Dendritic cell treated with granulocyte-macrophage colony-stimulating factor and Interleukin-4, amounts not matched to agents 40 ng/mL and 50 ng/mL, for 4 days (primary cell): ENCODE results near the gene STAG1.
"Not testable (repeated sequence)": the region's sequence is repeated elsewhere in the genome, so short reads cannot be mapped to it uniquely, and the experiment has no call there.

ENCODE experiments used
- H3K27ac Mint-ChIP-seq: one replicate; pipeline ENCODE4 v1.8.0; 2022; ENCODE audit warnings: mild to moderate bottlenecking, mixed read lengths
- H3K27me3 Mint-ChIP-seq: one replicate; pipeline ENCODE4 v1.8.0; 2022; ENCODE audit warnings: mild to moderate bottlenecking, mixed read lengths
- H3K36me3 Mint-ChIP-seq: one replicate; pipeline ENCODE4 v1.8.0; 2022; ENCODE audit warnings: low read depth, mixed read lengths
- H3K4me1 Mint-ChIP-seq: one replicate; pipeline ENCODE4 v1.8.0; 2022; ENCODE audit warnings: low read depth, mixed read lengths
- H3K4me3 Mint-ChIP-seq: one replicate; pipeline ENCODE4 v1.8.0; 2022; ENCODE audit warnings: mild to moderate bottlenecking, moderate library complexity, mixed read lengths
- H3K9me3 Mint-ChIP-seq: one replicate; pipeline ENCODE4 v1.8.0; 2022; ENCODE audit warnings: mixed read lengths
- intact Hi-C: fragments of 100-400 bp; cut with micrococcal nuclease; formaldehyde crosslinking; loops from one replicate; pipeline ENCODE4 v1.15.0; 2022

STAG1 gene

GRCh38 chr3:136733317-136733833 lies 18.8 kb downstream of the STAG1 start:
- intact Hi-C loops = no loop called here
- H3K4me3 Mint-ChIP-seq = no peak overlapping the region
- no peaks in the 10 kb centered on the region for H3K27me3 Mint-ChIP-seq
- peaks cover 7% of the 10 kb centered on the region for H3K36me3 Mint-ChIP-seq
- H3K27ac Mint-ChIP-seq = no peak overlapping the region
- peaks cover 38% of the 10 kb centered on the region for H3K4me1 Mint-ChIP-seq
- no peaks in the 10 kb centered on the region for H3K9me3 Mint-ChIP-seq

GRCh38 chr3:136731274-136731884 lies 20.8 kb downstream of the STAG1 start:
- H3K4me3 Mint-ChIP-seq = no peak overlapping the region
- intact Hi-C loops = no loop called here
- peaks cover 34% of the 10 kb centered on the region for H3K4me1 Mint-ChIP-seq
- no peaks in the 10 kb centered on the region for H3K27me3 Mint-ChIP-seq
- H3K27ac Mint-ChIP-seq = no peak overlapping the region
- H3K36me3 Mint-ChIP-seq = peaks cover 2% of the 10 kb centered on the region
- H3K9me3 Mint-ChIP-seq = no peaks in the 10 kb centered on the region

GRCh38 chr3:136730595-136731273 lies 21.4 kb downstream of the STAG1 start:
- intact Hi-C loops = no loop called here
- H3K27me3 Mint-ChIP-seq = no peaks in the 10 kb centered on the region
- peaks cover 38% of the 10 kb centered on the region for H3K4me1 Mint-ChIP-seq
- H3K4me3 Mint-ChIP-seq = no peak overlapping the region
- no peaks in the 10 kb centered on the region for H3K9me3 Mint-ChIP-seq
- no peak overlapping the region for H3K27ac Mint-ChIP-seq
- no peaks in the 10 kb centered on the region for H3K36me3 Mint-ChIP-seq

- no peaks in the 10 kb centered on the region for H3K36me3 Mint-ChIP-seq
- H3K4me3 Mint-ChIP-seq = no peak overlapping the region
- peak overlapping the region; percentile 60 for H3K27ac Mint-ChIP-seq
- intact Hi-C loops = no loop called here
- peaks cover 35% of the 10 kb centered on the region for H3K4me1 Mint-ChIP-seq
- no peaks in the 10 kb centered on the region for H3K27me3 Mint-ChIP-seq
- no peaks in the 10 kb centered on the region for H3K9me3 Mint-ChIP-seq
These were observed 23.3 kb downstream of the STAG1 start for GRCh38 chr3:136728918-136729317.

- Mint-ChIP-seq H3K27ac (no peak overlapping the region), H3K9me3 (no peaks in the 10 kb centered on the region), H3K4me1 (peaks cover 35% of the 10 kb centered on the region), H3K4me3 (no peak overlapping the region), H3K27me3 (no peaks in the 10 kb centered on the region), H3K36me3 (no peaks in the 10 kb centered on the region)
- intact Hi-C loops = no loop called here
These were observed 23.7 kb downstream of the STAG1 start for GRCh38 chr3:136728473-136728872.

- no peak overlapping the region for H3K27ac Mint-ChIP-seq
- intact Hi-C loops = no loop called here
These were observed 26.7 kb downstream of the STAG1 start for GRCh38 chr3:136725468-136725867.

GRCh38 chr3:136722916-136723315 lies 29.3 kb downstream of the STAG1 start:
- intact Hi-C loops, H3K4me3 Mint-ChIP-seq, H3K27me3 Mint-ChIP-seq, H3K9me3 Mint-ChIP-seq, H3K27ac Mint-ChIP-seq: not testable (repeated sequence)
- H3K36me3 Mint-ChIP-seq = peaks cover 17% of the 10 kb centered on the region
- H3K4me1 Mint-ChIP-seq = peaks cover 23% of the 10 kb centered on the region

More at GRCh38 chr3:136725468-136725867, 26.7 kb downstream of the STAG1 start:
- Mint-ChIP-seq H3K4me1 (peaks cover 23% of the 10 kb centered on the region), H3K4me3 (no peak overlapping the region), H3K27me3 (no peaks in the 10 kb centered on the region), H3K36me3 (peaks cover 6% of the 10 kb centered on the region), H3K9me3 (no peaks in the 10 kb centered on the region)

GRCh38 chr3:136722399-136722798 lies 29.8 kb downstream of the STAG1 start:
- not testable (repeated sequence) for H3K27ac Mint-ChIP-seq
- H3K4me1 Mint-ChIP-seq = peaks cover 23% of the 10 kb centered on the region

GRCh38 chr3:136720091-136720490 lies 32.1 kb downstream of the STAG1 start:
- Mint-ChIP-seq H3K27me3 (no peaks in the 10 kb centered on the region), H3K27ac (no peak overlapping the region), H3K9me3 (no peaks in the 10 kb centered on the region), H3K36me3 (peaks cover 17% of the 10 kb centered on the region), H3K4me1 (peaks cover 11% of the 10 kb centered on the region), H3K4me3 (no peak overlapping the region)
- intact Hi-C loops = no loop called here

More at GRCh38 chr3:136722399-136722798, 29.8 kb downstream of the STAG1 start:
- H3K9me3 Mint-ChIP-seq, H3K27me3 Mint-ChIP-seq, intact Hi-C loops, H3K4me3 Mint-ChIP-seq: not testable (repeated sequence)
- peaks cover 17% of the 10 kb centered on the region for H3K36me3 Mint-ChIP-seq

GRCh38 chr3:136716629-136717028 lies 35.5 kb downstream of the STAG1 start:
- Mint-ChIP-seq H3K9me3 (no peaks in the 10 kb centered on the region), H3K4me1 (peaks cover 29% of the 10 kb centered on the region), H3K27me3 (no peaks in the 10 kb centered on the region), H3K36me3 (peaks cover 17% of the 10 kb centered on the region), H3K4me3 (no peak overlapping the region), H3K27ac (no peak overlapping the region)
- intact Hi-C loops = no loop called here

GRCh38 chr3:136714020-136714419 lies 38.2 kb downstream of the STAG1 start:
- Mint-ChIP-seq H3K4me3 (no peak overlapping the region), H3K27me3 (no peaks in the 10 kb centered on the region), H3K27ac (peak overlapping the region; percentile 66), H3K4me1 (peaks cover 30% of the 10 kb centered on the region), H3K36me3 (peaks cover 9% of the 10 kb centered on the region), H3K9me3 (no peaks in the 10 kb centered on the region)
- intact Hi-C loops = no loop called here

- H3K9me3 Mint-ChIP-seq = no peaks in the 10 kb centered on the region
- H3K27ac Mint-ChIP-seq = peak overlapping the region; percentile 51
- intact Hi-C loops = no loop called here
- no peaks in the 10 kb centered on the region for H3K27me3 Mint-ChIP-seq
- no peak overlapping the region for H3K4me3 Mint-ChIP-seq
- H3K4me1 Mint-ChIP-seq = peaks cover 30% of the 10 kb centered on the region
- peaks cover 9% of the 10 kb centered on the region for H3K36me3 Mint-ChIP-seq
These were observed 39.2 kb downstream of the STAG1 start for GRCh38 chr3:136712941-136713340.

GRCh38 chr3:136711888-136712287 lies 40.3 kb downstream of the STAG1 start:
- H3K4me3 Mint-ChIP-seq, intact Hi-C loops, H3K27ac Mint-ChIP-seq, H3K27me3 Mint-ChIP-seq, H3K9me3 Mint-ChIP-seq: not testable (repeated sequence)
- peaks cover 36% of the 10 kb centered on the region for H3K4me1 Mint-ChIP-seq
- H3K36me3 Mint-ChIP-seq = peaks cover 15% of the 10 kb centered on the region

GRCh38 chr3:136711277-136711676 lies 40.9 kb downstream of the STAG1 start:
- Mint-ChIP-seq H3K36me3 (peaks cover 19% of the 10 kb centered on the region), H3K4me3 (no peak overlapping the region), H3K27ac (no peak overlapping the region), H3K4me1 (peaks cover 31% of the 10 kb centered on the region), H3K27me3 (no peaks in the 10 kb centered on the region), H3K9me3 (no peaks in the 10 kb centered on the region)
- intact Hi-C loops = no loop called here
